HG03095 (cell line): ENCODE measurements around the gene BTBD1.
"Not testable (repeated sequence)": the region's sequence is repeated elsewhere in the genome, so short reads cannot be mapped to it uniquely, and the experiment has no call there.

Experiments
- ATAC-seq: cut with Tn5 transposase; IDR thresholded peaks from one replicate; pipeline ENCODE4 v1.9.1; 2021; ENCODE audit warnings: moderate library complexity; ENCODE audit not compliant: unreplicated experiment

Gene BTBD1

GRCh38 chr15:83094583-83094982 is 27.5 kb upstream of the BTBD1 start:
- no peak for ATAC-seq

DNA sequence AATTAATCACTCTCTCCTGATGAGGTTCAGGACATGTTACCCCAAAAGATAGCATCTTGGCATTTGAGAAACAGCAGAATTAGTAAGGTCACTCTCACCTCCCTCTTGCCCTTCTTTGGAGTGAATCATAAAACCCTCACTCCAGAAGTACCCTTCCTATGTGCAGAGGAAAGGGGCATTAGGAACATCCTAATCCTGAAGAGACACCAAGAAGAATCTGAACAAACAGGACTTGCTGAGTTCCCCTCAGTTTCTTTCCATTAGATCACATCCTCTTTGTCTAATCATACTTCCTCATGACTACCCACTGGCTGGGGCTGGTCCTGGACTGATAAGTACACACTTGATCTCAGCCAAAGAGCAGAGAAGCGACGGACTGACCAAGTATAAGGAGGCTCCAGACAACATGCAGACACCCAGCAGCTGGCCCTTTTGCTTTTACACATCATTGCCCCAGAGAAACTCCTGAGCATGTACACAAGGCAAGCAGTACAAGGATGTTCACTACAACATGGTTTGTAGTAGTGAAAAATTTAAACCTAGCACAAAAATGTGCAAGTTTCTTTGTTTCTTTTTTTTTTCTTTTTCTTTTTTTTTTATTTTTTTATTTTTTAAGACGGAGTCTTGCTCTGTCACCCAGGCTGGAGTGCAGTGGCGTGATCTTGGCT is 25.4 kb upstream of the BTBD1 start:
- ATAC-seq = peak; percentile 92

DNA sequence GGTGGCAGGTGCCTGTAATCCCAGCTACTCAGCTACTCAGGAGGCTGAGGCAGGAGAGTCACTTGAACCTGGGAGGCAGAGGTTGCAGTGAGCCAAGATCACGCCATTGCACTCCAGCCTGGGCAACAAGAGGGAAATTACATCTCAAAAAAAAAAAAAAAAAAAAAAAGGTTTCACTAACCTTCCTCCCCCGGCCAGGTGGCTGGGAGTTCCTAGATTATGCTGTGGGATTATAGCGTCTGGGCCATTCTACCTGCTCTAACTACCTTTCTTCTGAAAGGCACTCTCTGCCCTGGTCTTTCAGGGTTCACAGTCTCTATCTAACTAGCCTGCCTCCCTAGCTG is 24.9 kb upstream of the BTBD1 start:
- not testable (repeated sequence) for ATAC-seq

DNA sequence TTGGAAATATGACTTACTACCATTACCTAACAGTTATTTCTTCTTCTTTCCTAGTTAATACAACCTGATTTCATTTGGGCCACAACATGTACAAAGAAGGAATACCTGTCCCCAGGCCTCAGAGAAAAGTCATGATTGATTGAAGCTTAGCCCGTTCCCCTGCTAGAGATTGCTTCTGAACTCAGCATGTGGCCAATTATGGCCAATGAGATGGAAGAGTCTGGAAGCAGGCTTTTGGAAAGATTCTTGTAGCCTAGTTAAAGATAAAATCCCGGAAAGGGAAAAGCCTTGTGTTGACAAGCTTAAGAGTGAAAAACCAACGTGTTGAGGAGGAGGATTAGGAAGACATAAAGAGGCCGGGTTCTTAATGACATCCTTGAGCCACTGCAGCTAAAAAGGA is 23.4 kb upstream of the BTBD1 start:
- no peak for ATAC-seq

- ATAC-seq = no peak
Measured at GRCh38 chr15:83088876-83089275, 21.8 kb upstream of the BTBD1 start.

GRCh38 chr15:83087576-83087975 is 20.5 kb upstream of the BTBD1 start:
- ATAC-seq = no peak

DNA sequence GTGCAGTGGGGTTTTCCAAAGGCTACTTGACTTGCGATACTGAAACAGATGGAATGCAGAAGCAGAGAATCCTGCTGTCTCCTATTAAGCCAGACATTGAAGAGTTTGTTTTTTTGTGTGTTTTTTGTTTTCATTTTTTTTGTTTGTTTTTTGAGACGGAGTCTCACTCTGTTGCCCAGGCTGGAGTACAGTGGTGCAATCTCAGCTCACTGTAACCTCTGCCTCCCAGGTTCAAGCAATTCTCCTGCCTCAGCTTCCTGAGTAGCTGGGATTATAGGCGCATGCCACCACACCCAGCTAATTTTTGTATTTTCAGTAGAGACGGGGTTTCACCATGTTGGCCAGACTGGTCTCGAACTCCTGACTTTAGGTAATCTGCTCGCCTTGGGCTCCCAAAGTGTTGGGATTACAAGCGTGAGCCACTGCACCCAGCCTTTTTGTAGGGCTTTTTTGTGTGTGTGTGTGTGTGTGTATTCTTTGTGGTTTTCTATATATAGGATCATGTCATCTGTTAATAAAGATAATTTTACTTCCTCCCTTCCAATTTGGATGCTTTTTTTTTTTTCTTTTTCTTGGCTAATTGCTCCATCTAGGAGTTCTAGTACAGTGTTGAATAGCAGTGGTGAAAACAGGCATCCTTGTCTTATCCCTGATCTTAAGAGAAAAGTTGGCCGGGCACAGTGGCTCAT is 19.0 kb upstream of the BTBD1 start:
- not testable (repeated sequence) for ATAC-seq

DNA sequence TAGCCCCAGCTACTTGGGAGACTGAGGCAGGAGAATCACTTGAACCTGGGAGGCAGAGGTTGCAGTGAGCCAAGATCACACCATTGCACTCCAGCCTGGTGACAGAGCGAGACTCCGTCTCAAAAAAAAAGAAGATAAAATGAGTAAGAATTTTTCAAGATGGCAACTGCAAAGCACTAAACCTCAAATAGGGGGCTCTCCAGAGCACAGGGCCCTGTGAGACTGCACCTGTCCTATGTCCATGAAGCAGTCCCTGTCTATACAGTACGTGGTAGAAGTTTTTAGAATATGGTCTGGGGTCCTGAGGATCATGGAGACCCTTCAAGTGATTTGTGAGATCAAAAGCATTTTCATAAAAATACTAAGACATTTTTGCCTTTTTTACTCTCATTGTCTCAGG is 18.4 kb upstream of the BTBD1 start:
- ATAC-seq = not testable (repeated sequence)

- no peak for ATAC-seq
Measured at GRCh38 chr15:83082730-83083386, 15.8 kb upstream of the BTBD1 start.

- ATAC-seq = no peak
Measured at GRCh38 chr15:83081256-83082014, 14.4 kb upstream of the BTBD1 start.

DNA sequence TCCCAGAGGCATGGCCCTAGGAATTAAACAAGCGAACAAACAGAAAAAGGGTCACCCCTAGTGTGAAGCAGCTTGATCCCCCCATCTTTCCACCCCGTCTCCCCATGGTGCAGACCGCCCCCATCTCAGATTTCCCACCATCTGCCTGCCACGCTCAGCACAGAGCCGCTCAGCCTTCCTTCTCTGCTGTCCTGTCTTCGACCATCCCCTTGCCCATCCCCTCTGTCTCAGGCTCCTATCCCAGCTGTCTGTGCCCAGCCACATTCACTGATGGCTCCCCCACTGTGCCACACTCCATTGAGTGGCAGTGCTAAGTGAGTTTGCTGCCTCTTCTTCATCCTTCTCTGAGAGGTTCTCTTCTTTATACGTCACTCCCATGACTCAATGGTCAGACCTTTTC is 11.7 kb upstream of the BTBD1 start:
- ATAC-seq = no peak

GRCh38 chr15:83077491-83078230 is 10.6 kb upstream of the BTBD1 start:
- ATAC-seq = no peak

GRCh38 chr15:83069211-83069642 is 2.2 kb upstream of the BTBD1 start:
- ATAC-seq = not testable (repeated sequence)

GRCh38 chr15:83068054-83068453 is 1.0 kb upstream of the BTBD1 start:
- ATAC-seq = no peak

DNA sequence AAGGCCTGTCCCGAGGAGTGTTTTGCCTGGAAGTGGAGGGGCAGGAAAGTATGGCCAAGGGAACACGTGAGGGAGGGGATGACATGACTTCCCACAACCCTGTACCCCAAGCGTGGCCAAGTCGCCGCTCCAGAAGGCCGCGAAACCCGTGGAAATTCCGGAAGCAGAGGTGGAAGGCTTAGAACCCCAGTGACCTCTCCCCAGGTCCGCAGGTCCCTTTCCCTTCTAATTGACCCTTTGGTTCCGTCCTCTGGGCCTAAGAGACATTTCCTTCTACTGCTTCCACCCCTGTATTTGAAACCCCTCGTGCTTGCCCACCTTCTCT is 548 bp upstream of the BTBD1 start:
- no peak for ATAC-seq

GRCh38 chr15:83066034-83066733 is 868 bp downstream of the BTBD1 start:
- ATAC-seq = no peak

DNA sequence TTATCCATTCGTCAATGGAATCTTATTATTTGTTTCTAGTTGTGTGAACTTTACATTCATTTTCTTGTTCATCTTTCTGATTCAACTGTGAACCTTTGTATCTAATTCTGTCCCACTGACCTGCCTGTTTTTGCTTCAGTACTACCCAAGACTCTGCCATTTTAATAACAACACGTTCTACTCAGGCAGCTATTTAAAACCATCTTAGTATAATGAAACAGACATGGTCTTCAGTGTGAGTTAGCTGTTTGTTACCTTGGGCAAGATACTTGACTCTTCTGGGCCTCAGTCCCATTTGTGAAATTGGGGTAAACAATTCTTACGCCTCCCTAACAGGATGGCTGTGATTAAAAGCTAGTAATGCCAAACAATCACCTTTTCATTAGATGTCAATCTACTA is 1.6 kb downstream of the BTBD1 start:
- ATAC-seq = no peak

DNA sequence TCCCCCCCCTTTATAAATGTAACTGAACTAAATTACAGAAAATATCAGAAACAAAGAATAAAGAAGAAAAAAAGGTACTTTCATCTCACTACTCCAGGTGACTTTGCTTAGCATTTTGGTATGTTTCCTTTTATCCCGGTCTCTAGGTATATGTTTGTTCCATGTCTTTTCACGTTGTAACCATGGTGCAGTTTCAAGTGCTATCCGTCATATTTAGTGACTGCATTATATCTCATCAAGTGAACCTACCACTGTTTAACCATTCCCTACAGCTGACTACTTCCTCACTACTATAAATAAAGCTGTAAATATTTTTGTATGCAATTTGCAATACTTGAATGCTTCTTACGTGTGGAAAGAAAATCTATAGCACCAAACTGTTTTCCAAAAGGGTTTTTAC is 2.2 kb downstream of the BTBD1 start:
- ATAC-seq = no peak

DNA sequence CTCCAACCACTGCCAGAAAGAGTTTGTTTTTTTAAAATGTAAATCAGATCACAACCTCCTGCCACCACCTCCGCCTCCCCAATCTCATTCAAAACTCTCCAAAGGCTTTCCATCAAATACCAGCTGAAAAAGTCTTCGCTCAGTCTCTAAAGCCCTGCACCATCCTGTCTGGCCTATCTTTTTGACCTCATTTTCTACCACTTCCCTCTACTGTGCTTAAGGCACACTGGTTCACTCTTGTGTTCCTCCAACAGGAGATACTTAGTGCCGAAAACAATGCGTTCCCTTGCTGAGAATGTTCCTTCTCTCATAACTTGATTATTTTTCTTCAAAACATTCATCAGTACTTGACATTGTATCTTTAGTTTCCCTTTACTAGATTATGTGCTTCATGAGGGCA is 3.5 kb downstream of the BTBD1 start:
- no peak for ATAC-seq

DNA sequence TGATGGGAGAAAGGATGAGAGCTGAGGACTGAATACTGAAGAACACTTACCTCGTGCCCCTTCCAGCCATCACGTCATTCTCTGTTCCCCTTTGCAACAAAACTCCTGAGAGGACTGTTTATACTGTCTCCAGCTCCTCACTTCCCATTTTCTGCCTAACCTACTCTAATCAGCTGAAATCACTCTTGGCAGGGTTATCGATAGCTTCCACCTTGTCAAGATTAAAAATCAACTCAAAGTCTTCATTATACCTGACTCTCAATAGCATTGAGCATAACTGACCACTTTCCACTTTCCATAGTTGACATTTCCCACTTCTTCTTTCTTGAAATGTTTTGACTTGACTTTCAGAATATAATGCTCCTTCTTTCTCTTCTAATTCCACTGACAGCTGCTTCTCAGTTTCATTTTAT is 4.3 kb downstream of the BTBD1 start:
- no peak for ATAC-seq
